GM12878 (cell line): ENCODE data around the gene EDEM3. TPM values are rescaled to one million over a fixed set of nuclear protein-coding genes. Genes with fewer than 3 reads are reported as not detected.

ENCODE experiments used
- ATAC-seq: fragments of 200-7000 bp; cut with Tn5 transposase; 3 replicates; pipeline ENCODE4 v1.9.1; 2020; ENCODE audit warnings: mild to moderate bottlenecking, moderate library complexity
- BruUV-seq: library from RNA; stranded (reverse); fragments of 400-500 nt; replicated peaks from 2 replicates; lab custom pipeline; 2021; lab: Mats Ljungman, UMichigan
- CTCF ChIA-PET: fragments of 300-600 bp; sonication (Branson Sonifier 250); formaldehyde crosslinking; extraction: SDS; loops from one replicate; lab custom pipeline; 2021; ENCODE audit warnings: inconsistent platforms; lab: Yijun Ruan, JAX
- POLR2A ChIA-PET: fragments of 350-600 bp; formaldehyde crosslinking; extraction: SDS; loops from one replicate; lab custom pipeline; 2021; ENCODE audit warnings: inconsistent platforms; lab: Charles Lee
- RAD21 ChIA-PET: fragments of 300-600 bp; sonication (Branson Sonifier 250); formaldehyde crosslinking; loops from one replicate; lab custom pipeline; 2023; ENCODE audit warnings: antibody characterized with exemption; ENCODE audit not compliant: unreplicated experiment; lab: Charles Lee
- SMC1A ChIA-PET: fragments of 300-600 bp; sonication (Branson Sonifier 250); formaldehyde crosslinking; loops from one replicate; lab custom pipeline; 2023; ENCODE audit not compliant: unreplicated experiment, uncharacterized antibody; lab: Charles Lee
- DNase-seq: peaks from one replicate; pipeline ENCODE4 v3.0.0-alpha.2; 2011; ENCODE audit warnings: low read depth, low spot score
- FAIRE-seq: peaks from 3 replicates; lab custom pipeline; 2011; peaks lifted over from hg19 to GRCh38; lab: Jason Lieb, UNC
- H2AFZ ChIP-seq: 2 replicates; pipeline ENCODE4 v1.6.0; 2011; ENCODE audit warnings: low read depth, low read length, control low read depth; ENCODE audit not compliant: control insufficient read depth
- H3K27ac ChIP-seq: 2 replicates; pipeline ENCODE4 v1.5.1; 2011; ENCODE audit warnings: control low read depth; ENCODE audit not compliant: control insufficient read depth, insufficient read depth
- H3K27me3 ChIP-seq, 2 experiments: replicated peaks in 1 of 2; 2 replicates each; pipeline versions ENCODE4 v1.6.0 to v1.6.1; 2011; ENCODE audit warnings: low read length in 1 of 2; ENCODE audit not compliant: control insufficient read depth in 2 of 2, insufficient read depth in 2 of 2
- H3K36me3 ChIP-seq, 2 experiments: 2 replicates each; pipeline ENCODE4 v1.5.1; 2011; ENCODE audit warnings: low read length in 1 of 2; ENCODE audit not compliant: control insufficient read depth in 2 of 2, insufficient read depth in 2 of 2
- H3K4me1 ChIP-seq: 2 replicates; pipeline ENCODE4 v1.6.1; 2011; ENCODE audit warnings: mild to moderate bottlenecking, low read length, moderate library complexity, mixed read lengths; ENCODE audit not compliant: control insufficient read depth, insufficient read depth
- H3K4me2 ChIP-seq: 2 replicates; pipeline ENCODE4 v1.6.0; 2011; ENCODE audit warnings: control low read depth; ENCODE audit not compliant: control insufficient read depth, insufficient read depth
- H3K4me3 ChIP-seq: fragments of 200-600 bp; sonication (generic); 2 replicates; pipeline ENCODE4 v1.5.1; 2016
- H3K79me2 ChIP-seq: 2 replicates; pipeline ENCODE4 v1.6.0; 2011; ENCODE audit warnings: low read length; ENCODE audit not compliant: control insufficient read depth, insufficient read depth
- H3K9ac ChIP-seq: 2 replicates; pipeline ENCODE4 v1.8.0; 2011; ENCODE audit warnings: low read length, control low read depth, mixed read lengths; ENCODE audit not compliant: control insufficient read depth, insufficient read depth
- H3K9me3 ChIP-seq: replicated peaks from 3 replicates; pipeline ENCODE4 v1.5.1; 2011; ENCODE audit warnings: mild to moderate bottlenecking, low read length; ENCODE audit not compliant: control insufficient read depth, insufficient read depth
- H4K20me1 ChIP-seq: 2 replicates; pipeline ENCODE4 v1.6.0; 2011; ENCODE audit not compliant: control insufficient read depth, insufficient read depth
- FOXM1 ChIP-seq: IDR thresholded peaks from 2 replicates; pipeline ENCODE4 v1.6.1; 2012; ENCODE audit warnings: low read depth, mild to moderate bottlenecking, inconsistent platforms, low read length, moderate library complexity
- GABPA ChIP-seq: IDR thresholded peaks from 2 replicates; pipeline ENCODE4 v1.6.1; 2014; ENCODE audit warnings: antibody characterized with exemption, low read depth, mild to moderate bottlenecking, inconsistent platforms
- HDAC2 ChIP-seq: fragments of 200-600 bp; sonication (generic); IDR thresholded peaks from 2 replicates; pipeline ENCODE4 v1.6.1; 2017
- IRF4 ChIP-seq: IDR thresholded peaks from 2 replicates; pipeline ENCODE4 v1.6.1; 2011; ENCODE audit warnings: low read depth, low read length
- KDM1A ChIP-seq: fragments of 200-600 bp; sonication (generic); IDR thresholded peaks from 2 replicates; pipeline ENCODE4 v1.6.1; 2016; ENCODE audit warnings: borderline replicate concordance
- PML ChIP-seq: IDR thresholded peaks from 2 replicates; pipeline ENCODE4 v1.6.1; 2012; ENCODE audit warnings: low read length, inconsistent platforms
- RB1 ChIP-seq: fragments of 450-650 bp; formaldehyde crosslinking; IDR thresholded peaks from 2 replicates; pipeline ENCODE4 v1.6.1; 2017; ENCODE audit warnings: mild to moderate bottlenecking, borderline replicate concordance
- RBBP5 ChIP-seq: fragments of 200-600 bp; sonication (generic); conservative IDR thresholded peaks from 2 replicates; pipeline ENCODE4 v1.6.1; 2016
- RELA ChIP-seq: fragments of 450-650 bp; IDR thresholded peaks from 2 replicates; pipeline ENCODE4 v1.8.0; 2014; ENCODE audit warnings: borderline replicate concordance; ENCODE audit not compliant: partially characterized antibody
- SIX5 ChIP-seq: IDR thresholded peaks from 2 replicates; pipeline ENCODE4 v1.6.1; 2011; ENCODE audit warnings: mild to moderate bottlenecking, low read depth, low read length, moderate library complexity; ENCODE audit not compliant: severe bottlenecking
- TARDBP ChIP-seq: IDR thresholded peaks from 2 replicates; pipeline ENCODE4 v1.6.1; 2016; ENCODE audit warnings: borderline replicate concordance
- ZBED1 ChIP-seq: IDR thresholded peaks from 2 replicates; pipeline ENCODE4 v1.6.1; 2016; ENCODE audit warnings: borderline replicate concordance
- ZNF207 ChIP-seq: fragments of 450-650 bp; IDR thresholded peaks from 2 replicates; pipeline ENCODE4 v1.6.1; 2014; ENCODE audit warnings: antibody characterized with exemption, mild to moderate bottlenecking, borderline replicate concordance
- WGBS: methylation state at CpG from one replicate; pipeline ENCODE4 v1.1.6; 2016; ENCODE audit warnings: low lambda C conversion rate; ENCODE audit not compliant: insufficient replicate concordance, insufficient coverage; ENCODE audit errors: missing lambda C conversion rate; 5-methylcytosine and 5-hydroxymethylcytosine counted together
- in situ Hi-C: fragments of 300-500 bp; cut with MboI; formaldehyde crosslinking; loops from 9 replicates; pipeline ENCODE4 v1.14.3; 2018; ENCODE audit warnings: mixed read lengths
- intact Hi-C: fragments of 100-400 bp; cut with micrococcal nuclease; formaldehyde crosslinking; loops from one replicate; pipeline ENCODE4 v1.14.2; 2022; ENCODE audit not compliant: unreplicated experiment
- polyA plus RNA-seq, 11 experiments: library from polyadenylated mRNA; depleted of rRNA in 4 of 11; unstranded in 6 of 11; stranded (reverse) in 5 of 11; fragments of >200 nt; fragmentation: Nextera tagmentation in 4 of 11; fragmentation: Illumina TruSeq in 1 of 11; extraction: Ambion mirVana in 4 of 11; extraction: Trizol in 1 of 11; gene quantifications; 1 replicate in 1 of 11; 2 replicates in 10 of 11; pipeline versions ENCODE4 v1.2.1 to v1.2.3, GENCODE V29; 2011 to 2016; ENCODE audit warnings: inconsistent platforms in 2 of 11, missing spikeins in 2 of 11, low read depth in 1 of 11
- total RNA-seq, 4 experiments: library from RNA; depleted of rRNA in 3 of 4; stranded (reverse); fragments of >200 nt in 3 of 4; fragmentation: Illumina TruSeq in 1 of 4; extraction: Trizol in 1 of 4; gene quantifications; 2 replicates each; pipeline versions ENCODE4 v1.2.1 to v1.2.3, GENCODE V29; 2013 to 2021
- TF ChIP-seq, protein P1 (sequence below): IDR thresholded peaks from 2 replicates; pipeline ENCODE4 v1.6.1; 2012; ENCODE audit warnings: low read depth, low read length, improper control_type of control experiment

Gene EDEM3
- total and polyA plus RNA-seq, 10 of the 15 experiments (the other 5 are each of a cell fraction or from before 2014, with no cell fraction given): 6.4 to 19.3 (median 14.3) TPM

DNA sequence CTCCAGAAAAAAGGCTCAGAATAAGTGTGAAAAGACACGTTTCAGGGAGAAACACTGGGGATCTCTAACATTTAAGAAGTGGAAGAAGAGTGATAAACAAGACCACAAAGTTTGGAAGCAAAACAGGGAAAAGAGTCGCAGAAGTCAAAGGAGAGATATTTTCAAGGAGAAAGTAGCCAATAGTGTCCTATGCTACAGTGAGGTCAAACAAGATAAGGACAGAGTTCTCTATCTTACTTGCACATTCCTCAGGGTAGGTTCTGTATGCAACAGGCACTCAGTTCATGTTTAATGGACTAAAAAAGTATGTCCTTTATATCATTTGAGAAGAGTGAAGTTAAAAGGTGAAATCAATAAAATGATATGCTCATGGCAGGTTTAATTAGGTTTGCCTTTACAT is 13.8 kb upstream of the EDEM3 start:
- Histone ChIP-seq H3K79me2 (no peaks in the 10 kb centered on the region), H3K4me1 (no peaks in the 10 kb centered on the region), H3K9me3 (no peaks in the 10 kb centered on the region; the same call in 2 of the 3 replicates), H3K36me3 (no peaks in the 10 kb centered on the region), H3K27ac (no peak overlapping the region), H3K27me3 (no peaks in the 10 kb centered on the region), H3K4me2 (no peak overlapping the region), H2AFZ (no peak overlapping the region), H3K4me3 (no peak overlapping the region), H3K9ac (no peak overlapping the region), H4K20me1 (no peaks in the 10 kb centered on the region)
- WGBS: 56% methylated on average over 2 of the region's 2 CpGs
- ChIA-PET POLR2A (no interaction called here), CTCF (no interaction called here), SMC1A (no interaction called here), RAD21 (no interaction called here)
- BruUV-seq: no TSS peak
- no peak for DNase-seq
- TF ChIP-seq PML: no peak
- no peak for TF ChIP-seq IRF4
- no peak for TF ChIP-seq ZBED1
- TF ChIP-seq, protein P1, sequence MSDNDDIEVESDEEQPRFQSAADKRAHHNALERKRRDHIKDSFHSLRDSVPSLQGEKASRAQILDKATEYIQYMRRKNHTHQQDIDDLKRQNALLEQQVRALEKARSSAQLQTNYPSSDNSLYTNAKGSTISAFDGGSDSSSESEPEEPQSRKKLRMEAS: no peak
- TF ChIP-seq ZNF207: no peak
- TF ChIP-seq KDM1A: no peak
- no peak for TF ChIP-seq TARDBP
- TF ChIP-seq RB1: no peak
- TF ChIP-seq RBBP5: no peak
- no peak for TF ChIP-seq HDAC2
- no peak for TF ChIP-seq GABPA
- no peak for TF ChIP-seq FOXM1
- TF ChIP-seq RELA: no peak
- no peak for TF ChIP-seq SIX5
- no peak for FAIRE-seq
- intact Hi-C loops (no loop called here), in situ Hi-C loops (no loop called here)
- no peak for ATAC-seq
